HUES6 (cell line): Measurements from ENCODE around the gene DAB1.

Experiments
- H3K27ac ChIP-seq: 2 replicates; pipeline ENCODE4 v1.7.0; 2013; ENCODE audit warnings: low read depth, mild to moderate bottlenecking, low read length, inconsistent platforms
- H3K27me3 ChIP-seq: 2 replicates; pipeline ENCODE4 v1.6.1; 2013; ENCODE audit warnings: low read length; ENCODE audit not compliant: control insufficient read depth, insufficient read depth
- H3K36me3 ChIP-seq: 2 replicates; pipeline ENCODE4 v1.6.1; 2013; ENCODE audit warnings: low read length; ENCODE audit not compliant: control insufficient read depth, insufficient read depth
- H3K4me1 ChIP-seq: 2 replicates; pipeline ENCODE4 v1.6.1; 2013; ENCODE audit warnings: low read length; ENCODE audit not compliant: control insufficient read depth, insufficient read depth
- H3K4me3 ChIP-seq: 2 replicates; pipeline ENCODE4 v1.5.1; 2013; ENCODE audit warnings: low read depth, low read length
- H3K9ac ChIP-seq: one replicate; pipeline ENCODE4 v1.6.1; 2013; ENCODE audit warnings: mild to moderate bottlenecking, low read length
- H3K9me3 ChIP-seq: 2 replicates; pipeline ENCODE4 v1.6.1; 2013; ENCODE audit warnings: low read depth, low read length; ENCODE audit not compliant: control insufficient read depth, insufficient read depth

DAB1 gene

GRCh38 chr1:57384284-57384683, 39.6 kb downstream of the DAB1 start:
- Histone ChIP-seq H3K36me3 (no peaks in the 10 kb centered on the region), H3K9ac (no peak overlapping the region), H3K27ac (no peak overlapping the region), H3K27me3 (no peaks in the 10 kb centered on the region), H3K9me3 (no peaks in the 10 kb centered on the region), H3K4me3 (no peak overlapping the region), H3K4me1 (peaks cover 6% of the 10 kb centered on the region; the same call in 1 of the 2 replicates)

- H3K27ac ChIP-seq, result no peak overlapping the region
- H3K4me1 ChIP-seq, result peaks cover 14% of the 10 kb centered on the region; the same call in 1 of the 2 replicates
- no peaks in the 10 kb centered on the region for H3K9me3 ChIP-seq
- H3K4me3 ChIP-seq, result no peak overlapping the region
- H3K27me3 ChIP-seq, result no peaks in the 10 kb centered on the region
- H3K9ac ChIP-seq, result no peak overlapping the region
- no peaks in the 10 kb centered on the region for H3K36me3 ChIP-seq
Measured at GRCh38 chr1:57381871-57382270, 42.0 kb downstream of the DAB1 start.

GRCh38 chr1:57381426-57381825, 42.4 kb downstream of the DAB1 start:
- Histone ChIP-seq H3K36me3 (no peaks in the 10 kb centered on the region), H3K9me3 (no peaks in the 10 kb centered on the region), H3K27ac (no peak overlapping the region), H3K4me3 (no peak overlapping the region), H3K27me3 (no peaks in the 10 kb centered on the region), H3K4me1 (peaks cover 14% of the 10 kb centered on the region; the same call in 1 of the 2 replicates), H3K9ac (no peak overlapping the region)

DNA sequence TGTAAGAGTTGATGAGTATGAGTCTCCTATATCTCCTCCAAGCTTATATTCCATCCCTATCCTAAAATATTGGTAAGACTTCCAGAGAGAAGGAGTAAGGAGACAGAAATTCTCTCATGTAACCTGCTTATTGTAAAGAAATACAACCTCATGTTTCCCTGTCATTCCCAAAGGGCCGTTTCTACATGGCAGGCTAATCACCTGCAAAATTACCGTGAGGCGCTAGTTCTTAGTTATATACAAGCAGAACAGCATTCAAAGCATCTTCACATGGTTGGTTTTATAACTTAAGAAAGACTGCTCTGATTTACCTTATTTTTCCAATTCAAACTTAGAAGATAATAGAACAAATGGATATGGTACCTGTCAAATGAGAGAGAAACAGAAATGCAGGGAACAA, 42.9 kb downstream of the DAB1 start:
- H3K9me3 ChIP-seq, result no peaks in the 10 kb centered on the region
- H3K4me3 ChIP-seq, result no peak overlapping the region
- H3K9ac ChIP-seq, result no peak overlapping the region
- H3K27ac ChIP-seq, result no peak overlapping the region
- H3K4me1 ChIP-seq, result peaks cover 14% of the 10 kb centered on the region; the same call in 1 of the 2 replicates
- no peaks in the 10 kb centered on the region for H3K36me3 ChIP-seq
- H3K27me3 ChIP-seq, result no peaks in the 10 kb centered on the region

DNA sequence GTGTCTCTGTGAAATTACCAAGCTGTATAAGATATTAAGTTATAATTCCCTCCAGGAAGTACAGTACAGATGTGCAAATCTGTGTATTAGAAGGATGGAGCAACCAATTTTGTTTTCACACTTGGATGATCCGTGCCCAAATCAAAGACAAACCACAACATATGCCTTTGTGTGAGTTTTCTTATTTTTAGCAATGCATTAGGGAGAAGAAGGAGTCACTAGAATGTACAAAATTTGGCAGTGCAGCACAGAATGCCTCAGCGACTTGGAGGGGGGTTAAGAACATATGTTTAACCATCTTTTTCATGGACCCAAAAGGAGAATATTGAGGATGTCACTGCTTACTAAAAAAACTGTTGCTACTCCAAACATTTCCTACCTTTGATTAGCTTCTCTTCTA, 45.3 kb downstream of the DAB1 start:
- peaks cover 14% of the 10 kb centered on the region; the same call in 1 of the 2 replicates for H3K4me1 ChIP-seq
- H3K36me3 ChIP-seq, result no peaks in the 10 kb centered on the region
- H3K4me3 ChIP-seq, result no peak overlapping the region
- H3K27ac ChIP-seq, result no peak overlapping the region
- no peak overlapping the region for H3K9ac ChIP-seq
- H3K27me3 ChIP-seq, result no peaks in the 10 kb centered on the region
- no peaks in the 10 kb centered on the region for H3K9me3 ChIP-seq

GRCh38 chr1:57377339-57378139, 46.3 kb downstream of the DAB1 start:
- Histone ChIP-seq H3K4me3 (no peak overlapping the region), H3K27ac (no peak overlapping the region), H3K9ac (no peak overlapping the region), H3K36me3 (no peaks in the 10 kb centered on the region), H3K4me1 (peaks cover 14% of the 10 kb centered on the region; the same call in 1 of the 2 replicates), H3K27me3 (no peaks in the 10 kb centered on the region), H3K9me3 (no peaks in the 10 kb centered on the region)

DNA sequence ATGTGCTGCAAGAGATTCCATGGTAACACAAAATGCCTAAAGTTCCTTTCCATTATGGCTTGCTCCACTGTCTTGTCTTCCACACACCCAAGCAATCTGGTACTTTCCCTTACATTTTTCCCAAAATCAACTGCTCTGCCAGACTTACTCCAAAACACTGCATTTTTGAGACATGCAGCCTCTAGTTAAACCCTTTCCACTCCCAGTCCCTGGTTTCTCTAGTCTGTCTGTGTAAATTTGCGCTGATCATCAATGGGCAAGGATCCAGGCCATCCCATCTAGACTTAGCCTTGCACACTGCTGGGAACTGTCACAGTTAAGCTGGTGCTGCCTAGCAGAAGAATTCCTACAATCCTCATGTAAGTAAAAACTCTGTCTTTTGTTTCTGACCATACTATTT, 47.8 kb downstream of the DAB1 start:
- Histone ChIP-seq H3K27me3 (no peaks in the 10 kb centered on the region), H3K4me3 (no peak overlapping the region), H3K9ac (no peak overlapping the region), H3K27ac (no peak overlapping the region), H3K36me3 (no peaks in the 10 kb centered on the region), H3K9me3 (no peaks in the 10 kb centered on the region), H3K4me1 (peaks cover 10% of the 10 kb centered on the region)

DNA sequence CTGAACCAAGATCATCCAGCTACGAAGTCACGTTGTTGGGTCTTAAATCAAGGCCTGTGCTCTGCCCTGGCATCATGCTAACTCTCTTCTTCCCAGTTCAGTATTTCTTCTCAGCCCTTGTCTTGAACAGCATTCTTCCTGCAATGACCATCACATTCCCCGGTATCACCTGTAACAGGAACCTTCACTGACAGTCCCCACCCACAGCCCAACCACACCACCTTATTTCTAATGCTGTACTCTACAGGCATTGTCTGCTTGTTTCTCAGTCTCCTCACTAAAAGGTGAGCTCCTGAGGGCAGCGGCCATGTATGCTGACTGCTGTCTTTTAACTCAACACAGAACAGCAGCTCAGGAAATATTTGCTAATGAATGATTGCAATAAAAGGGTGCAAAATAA, 54.0 kb downstream of the DAB1 start:
- Histone ChIP-seq H3K27ac (no peak overlapping the region), H3K4me3 (no peak overlapping the region), H3K36me3 (0 out of 2 replicates have a peak, but pooled peaks cover 3% of the 10 kb centered on the region), H3K9ac (no peak overlapping the region), H3K4me1 (peaks cover 16% of the 10 kb centered on the region), H3K9me3 (peaks cover 16% of the 10 kb centered on the region), H3K27me3 (no peaks in the 10 kb centered on the region)

- no peak overlapping the region for H3K9ac ChIP-seq
- peaks cover 16% of the 10 kb centered on the region for H3K4me1 ChIP-seq
- H3K36me3 ChIP-seq, result 0 out of 2 replicates have a peak, but pooled peaks cover 3% of the 10 kb centered on the region
- H3K27ac ChIP-seq, result no peak overlapping the region
- peaks cover 16% of the 10 kb centered on the region for H3K9me3 ChIP-seq
- H3K4me3 ChIP-seq, result no peak overlapping the region
- H3K27me3 ChIP-seq, result no peaks in the 10 kb centered on the region
Measured at GRCh38 chr1:57367945-57368344, 55.9 kb downstream of the DAB1 start.

DNA sequence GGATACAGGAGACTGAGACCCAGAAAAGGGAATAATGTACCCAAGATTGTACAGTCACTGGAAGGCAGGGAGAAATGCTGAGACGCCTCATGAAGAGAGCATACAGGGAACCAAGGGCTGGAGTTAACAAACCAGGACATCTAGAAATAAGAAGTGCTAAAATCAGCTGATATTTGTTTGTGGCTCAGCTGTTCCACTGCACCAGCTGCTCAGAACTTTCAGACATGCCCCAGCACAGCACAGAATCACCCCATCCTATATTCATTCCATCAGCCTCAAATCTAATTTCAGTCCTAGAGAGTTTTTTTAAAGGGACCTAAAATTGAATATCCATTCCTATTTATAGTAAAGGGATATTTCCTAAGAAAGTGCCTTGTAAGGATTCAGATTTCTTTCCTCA, 60.2 kb downstream of the DAB1 start:
- H3K9me3 ChIP-seq, result peaks cover 23% of the 10 kb centered on the region
- no peak overlapping the region for H3K9ac ChIP-seq
- H3K36me3 ChIP-seq, result no peaks in the 10 kb centered on the region
- H3K4me3 ChIP-seq, result no peak overlapping the region
- no peaks in the 10 kb centered on the region for H3K27me3 ChIP-seq
- no peak overlapping the region for H3K27ac ChIP-seq
- H3K4me1 ChIP-seq, result no peaks in the 10 kb centered on the region

GRCh38 chr1:57363165-57363564, 60.7 kb downstream of the DAB1 start:
- no peak overlapping the region for H3K9ac ChIP-seq
- H3K9me3 ChIP-seq, result peaks cover 19% of the 10 kb centered on the region
- no peak overlapping the region for H3K4me3 ChIP-seq
- no peaks in the 10 kb centered on the region; the same call in 1 of the 2 replicates for H3K4me1 ChIP-seq
- H3K27ac ChIP-seq, result no peak overlapping the region
- no peaks in the 10 kb centered on the region for H3K36me3 ChIP-seq
- H3K27me3 ChIP-seq, result no peaks in the 10 kb centered on the region
